ENCODE data around the gene ZNF385D. TPM values are rescaled to one million over a fixed set of nuclear protein-coding genes. Genes with fewer than 3 reads are reported as not detected.

The ZNF385D gene
- total and polyA plus RNA-seq, 8 donors, result 0.42 to 4.0 (median 1.1) TPM

- intact Hi-C loops (cut with DNase I), result no loop called here
- H3K4me3 ChIP-seq, result no peak overlapping the region
- no peak for FAIRE-seq
- no peak for DNase-seq
- no peaks in the 10 kb centered on the region for H3K27me3 ChIP-seq
- no peak for TF ChIP-seq CTCF (IDR thresholded peaks at IDR 0.05)
- 70 to 75% methylated on average over 2 of the region's 2 CpGs for WGBS, 2 donors
- ATAC-seq, result no peak
- H3K36me3 ChIP-seq, result no peaks in the 10 kb centered on the region
- no peaks in the 10 kb centered on the region for H3K9me3 ChIP-seq
- H3K4me1 ChIP-seq, result no peaks in the 10 kb centered on the region
- H3K27ac ChIP-seq, result no peak overlapping the region
Measured at GRCh38 chr3:21794291-21794690, 43.3 kb upstream of the ZNF385D start.

DNA sequence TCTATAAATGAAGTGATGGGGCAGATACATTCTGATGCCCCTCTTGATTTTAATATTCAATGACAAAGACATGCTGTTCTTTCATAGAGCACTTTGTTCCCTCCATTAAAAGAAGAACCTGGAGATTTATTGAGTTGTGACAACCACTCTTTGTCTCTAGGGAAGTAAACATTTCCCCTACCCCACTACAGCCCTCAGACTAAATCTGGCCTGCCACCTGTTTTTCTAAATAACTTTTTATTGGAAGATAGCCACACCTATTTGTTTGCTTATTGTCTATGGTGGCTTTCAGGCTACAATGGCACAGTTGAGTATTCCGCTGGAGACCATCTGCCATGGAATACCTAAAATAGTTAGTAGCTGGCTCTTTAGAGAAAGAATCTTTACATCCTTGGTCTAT lies 41.2 kb upstream of the ZNF385D start:
- no peaks in the 10 kb centered on the region for H3K9me3 ChIP-seq
- no peak overlapping the region for H3K4me3 ChIP-seq
- H3K4me1 ChIP-seq, result no peaks in the 10 kb centered on the region
- 96 to 100% methylated on average over 1 of the region's 1 CpG for WGBS, 2 donors
- H3K27me3 ChIP-seq, result no peaks in the 10 kb centered on the region
- H3K27ac ChIP-seq, result no peak overlapping the region
- TF ChIP-seq CTCF (IDR thresholded peaks at IDR 0.05), result no peak
- intact Hi-C loops (cut with DNase I), result no loop called here
- ATAC-seq (no peak), FAIRE-seq (no peak), DNase-seq (no peak)
- H3K36me3 ChIP-seq, result no peaks in the 10 kb centered on the region

DNA sequence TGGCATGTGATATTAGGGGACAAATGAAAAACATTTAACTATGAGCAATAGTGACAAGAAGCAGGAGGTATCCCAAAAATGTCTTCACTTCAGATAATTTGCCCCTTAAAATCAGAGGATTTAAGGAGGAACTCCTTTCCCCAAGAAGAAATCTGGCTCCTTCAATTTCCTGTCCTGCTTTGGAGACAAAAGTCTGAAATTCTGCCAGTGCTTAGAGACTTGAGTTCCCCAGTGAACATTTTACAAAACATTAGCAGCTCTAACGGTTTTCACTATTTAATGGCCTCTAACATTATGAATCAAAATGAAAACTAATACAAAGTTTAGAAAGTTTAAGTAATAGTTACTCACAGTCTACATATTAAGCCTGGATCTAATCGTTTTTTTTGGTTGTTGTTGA lies 40.3 kb upstream of the ZNF385D start:
- no peak for FAIRE-seq
- DNase-seq, result no peak
- H3K36me3 ChIP-seq, result no peaks in the 10 kb centered on the region
- H3K4me3 ChIP-seq, result no peak overlapping the region
- no peak overlapping the region for H3K27ac ChIP-seq
- peaks cover 0 to 4% (median 0%) of the 10 kb centered on the region in 3 donors for H3K4me1 ChIP-seq
- TF ChIP-seq CTCF (IDR thresholded peaks at IDR 0.05), result no peak
- no peak for ATAC-seq
- intact Hi-C loops (cut with DNase I), result no loop called here
- no peaks in the 10 kb centered on the region for H3K27me3 ChIP-seq
- H3K9me3 ChIP-seq, result no peaks in the 10 kb centered on the region
- WGBS, 2 donors, result 53 to 65% methylated on average over 2 of the region's 2 CpGs

GRCh38 chr3:21790466-21790865 lies 39.5 kb upstream of the ZNF385D start:
- intact Hi-C loops (cut with DNase I), result no loop called here
- Histone ChIP-seq H3K27ac (no peak overlapping the region), H3K36me3 (no peaks in the 10 kb centered on the region), H3K4me1 (peaks cover 0 to 4% (median 0%) of the 10 kb centered on the region in 3 donors), H3K9me3 (no peaks in the 10 kb centered on the region), H3K27me3 (no peaks in the 10 kb centered on the region), H3K4me3 (no peak overlapping the region)
- no peak for TF ChIP-seq CTCF (IDR thresholded peaks at IDR 0.05)
- DNase-seq (no peak), FAIRE-seq (no peak), ATAC-seq (no peak)
- WGBS, 2 donors, result 25 to 44% methylated on average over 1 of the region's 1 CpG

DNA sequence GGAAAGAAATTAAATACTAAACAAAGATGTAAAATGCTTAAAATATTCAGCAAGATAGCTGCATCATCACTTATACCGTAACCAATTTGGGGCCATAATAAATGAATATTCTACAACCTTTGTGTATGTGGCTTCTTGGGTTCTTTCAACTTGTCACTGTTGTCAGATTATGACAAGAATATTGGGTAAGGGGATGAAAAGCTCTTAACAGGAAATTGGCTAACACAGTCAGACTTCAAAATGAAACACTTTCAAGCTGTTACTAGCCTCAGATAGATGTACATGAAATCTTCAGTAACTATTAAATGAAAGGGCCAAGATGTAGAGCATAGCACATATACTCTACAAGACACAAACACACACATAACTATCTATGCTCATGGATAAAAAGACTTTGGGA lies 38.7 kb upstream of the ZNF385D start:
- no peak overlapping the region for H3K4me3 ChIP-seq
- TF ChIP-seq CTCF (IDR thresholded peaks at IDR 0.05), result no peak
- ATAC-seq (no peak), FAIRE-seq (no peak), DNase-seq (no peak)
- 98 to 99% methylated on average over 1 of the region's 1 CpG for WGBS, 2 donors
- H3K36me3 ChIP-seq, result no peaks in the 10 kb centered on the region
- intact Hi-C loops (cut with DNase I), result no loop called here
- no peaks in the 10 kb centered on the region for H3K27me3 ChIP-seq
- H3K27ac ChIP-seq, result no peak overlapping the region
- peaks cover 0 to 4% (median 0%) of the 10 kb centered on the region in 3 donors for H3K4me1 ChIP-seq
- H3K9me3 ChIP-seq, result no peaks in the 10 kb centered on the region

Data from pancreas (tissue), 10 donors.